ENCODE data around the gene ADAMTSL1.

DNA sequence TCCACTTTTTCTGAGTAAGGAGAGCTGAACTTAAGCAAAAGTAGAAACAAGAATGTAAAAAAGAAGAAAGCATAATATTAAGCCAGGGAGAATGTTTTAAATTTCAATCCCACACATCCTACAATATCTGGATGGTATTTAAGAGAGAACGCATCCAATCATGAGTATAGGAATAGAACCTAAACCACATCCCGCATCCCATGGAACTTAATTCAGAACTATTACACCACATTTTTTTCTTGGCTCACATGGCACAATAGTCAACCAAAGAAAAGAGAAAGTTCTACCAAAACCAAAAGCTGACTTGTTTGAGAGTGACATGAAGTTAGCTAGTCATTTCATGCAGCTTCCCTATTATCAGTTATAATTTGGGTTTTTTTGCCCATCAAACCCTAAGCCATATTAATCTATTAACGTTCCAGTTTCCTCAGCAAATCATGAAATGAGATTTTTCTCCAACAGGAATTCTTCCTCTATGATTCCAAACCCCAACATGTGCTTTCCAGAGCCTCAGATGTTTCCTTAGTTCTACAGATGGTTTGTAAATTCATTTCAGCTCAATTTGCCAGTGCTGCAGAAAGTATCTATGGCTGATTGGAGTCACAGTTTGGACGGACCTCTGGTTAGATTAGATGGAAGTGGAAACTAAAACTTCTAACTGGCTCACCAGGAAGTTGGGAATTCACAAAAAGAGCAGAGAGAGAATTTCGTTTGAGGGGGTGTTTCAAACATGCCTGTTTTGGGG is 22.5 kb downstream of the ADAMTSL1 start:
- TF ChIP-seq, protein P1, sequence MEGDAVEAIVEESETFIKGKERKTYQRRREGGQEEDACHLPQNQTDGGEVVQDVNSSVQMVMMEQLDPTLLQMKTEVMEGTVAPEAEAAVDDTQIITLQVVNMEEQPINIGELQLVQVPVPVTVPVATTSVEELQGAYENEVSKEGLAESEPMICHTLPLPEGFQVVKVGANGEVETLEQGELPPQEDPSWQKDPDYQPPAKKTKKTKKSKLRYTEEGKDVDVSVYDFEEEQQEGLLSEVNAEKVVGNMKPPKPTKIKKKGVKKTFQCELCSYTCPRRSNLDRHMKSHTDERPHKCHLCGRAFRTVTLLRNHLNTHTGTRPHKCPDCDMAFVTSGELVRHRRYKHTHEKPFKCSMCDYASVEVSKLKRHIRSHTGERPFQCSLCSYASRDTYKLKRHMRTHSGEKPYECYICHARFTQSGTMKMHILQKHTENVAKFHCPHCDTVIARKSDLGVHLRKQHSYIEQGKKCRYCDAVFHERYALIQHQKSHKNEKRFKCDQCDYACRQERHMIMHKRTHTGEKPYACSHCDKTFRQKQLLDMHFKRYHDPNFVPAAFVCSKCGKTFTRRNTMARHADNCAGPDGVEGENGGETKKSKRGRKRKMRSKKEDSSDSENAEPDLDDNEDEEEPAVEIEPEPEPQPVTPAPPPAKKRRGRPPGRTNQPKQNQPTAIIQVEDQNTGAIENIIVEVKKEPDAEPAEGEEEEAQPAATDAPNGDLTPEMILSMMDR (IDR thresholded peaks at IDR 0.05; ENCODE audit: insufficient read depth, low read length), result no peak
- no peak for TF ChIP-seq POLR2AphosphoS5 (IDR thresholded peaks at IDR 0.05; ENCODE audit: low read depth)
- no peak for TF ChIP-seq SPI1 (IDR thresholded peaks at IDR 0.05; ENCODE audit: borderline replicate concordance, low read depth)
- no peak for TF ChIP-seq GABPA (IDR thresholded peaks at IDR 0.05; ENCODE audit: low read depth)
- TF ChIP-seq, protein P2, sequence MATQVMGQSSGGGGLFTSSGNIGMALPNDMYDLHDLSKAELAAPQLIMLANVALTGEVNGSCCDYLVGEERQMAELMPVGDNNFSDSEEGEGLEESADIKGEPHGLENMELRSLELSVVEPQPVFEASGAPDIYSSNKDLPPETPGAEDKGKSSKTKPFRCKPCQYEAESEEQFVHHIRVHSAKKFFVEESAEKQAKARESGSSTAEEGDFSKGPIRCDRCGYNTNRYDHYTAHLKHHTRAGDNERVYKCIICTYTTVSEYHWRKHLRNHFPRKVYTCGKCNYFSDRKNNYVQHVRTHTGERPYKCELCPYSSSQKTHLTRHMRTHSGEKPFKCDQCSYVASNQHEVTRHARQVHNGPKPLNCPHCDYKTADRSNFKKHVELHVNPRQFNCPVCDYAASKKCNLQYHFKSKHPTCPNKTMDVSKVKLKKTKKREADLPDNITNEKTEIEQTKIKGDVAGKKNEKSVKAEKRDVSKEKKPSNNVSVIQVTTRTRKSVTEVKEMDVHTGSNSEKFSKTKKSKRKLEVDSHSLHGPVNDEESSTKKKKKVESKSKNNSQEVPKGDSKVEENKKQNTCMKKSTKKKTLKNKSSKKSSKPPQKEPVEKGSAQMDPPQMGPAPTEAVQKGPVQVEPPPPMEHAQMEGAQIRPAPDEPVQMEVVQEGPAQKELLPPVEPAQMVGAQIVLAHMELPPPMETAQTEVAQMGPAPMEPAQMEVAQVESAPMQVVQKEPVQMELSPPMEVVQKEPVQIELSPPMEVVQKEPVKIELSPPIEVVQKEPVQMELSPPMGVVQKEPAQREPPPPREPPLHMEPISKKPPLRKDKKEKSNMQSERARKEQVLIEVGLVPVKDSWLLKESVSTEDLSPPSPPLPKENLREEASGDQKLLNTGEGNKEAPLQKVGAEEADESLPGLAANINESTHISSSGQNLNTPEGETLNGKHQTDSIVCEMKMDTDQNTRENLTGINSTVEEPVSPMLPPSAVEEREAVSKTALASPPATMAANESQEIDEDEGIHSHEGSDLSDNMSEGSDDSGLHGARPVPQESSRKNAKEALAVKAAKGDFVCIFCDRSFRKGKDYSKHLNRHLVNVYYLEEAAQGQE (IDR thresholded peaks at IDR 0.05; ENCODE audit: insufficient replicate concordance, low read depth), result no peak

Data from HL-60 (cell line).